K562 (cell line): ENCODE measurements around the gene GGT1. TPM values are rescaled to one million over a fixed set of nuclear protein-coding genes. Genes with fewer than 3 reads are reported as not detected.
A peak's percentile ranks its signal among the peaks of the same experiment; 100 is the strongest.

Experiments used
- ARID4B ChIP-seq: sonication (generic); formaldehyde crosslinking; IDR thresholded peaks from 2 replicates; pipeline ENCODE4 v1.8.0; 2022; ENCODE audit warnings: mild to moderate bottlenecking, missing genetic modification reagents
- ATF1 ChIP-seq, 2 experiments: fragments of 450-650 bp in 1 of 2; IDR thresholded peaks; 2 replicates each; pipeline ENCODE4 v1.6.1; 2016; ENCODE audit warnings: missing compliant biosample characterization in 1 of 2, missing genetic modification characterization in 1 of 2
- CGGBP1 ChIP-seq: fragments of 250-450 bp; sonication (Bioruptor Pico); IDR thresholded peaks from 2 replicates; pipeline ENCODE4 v1.9.0; 2021; ENCODE audit warnings: mild to moderate bottlenecking
- EZH2 ChIP-seq: IDR thresholded peaks from 2 replicates; pipeline ENCODE4 v1.6.1; 2012; ENCODE audit warnings: low read depth, mild to moderate bottlenecking, inconsistent platforms, low read length, borderline replicate concordance
- NR4A1 ChIP-seq, 2 experiments: fragments of 250-450 bp in 1 of 2; fragments of 450-650 bp in 1 of 2; sonication (Bioruptor Pico) in 1 of 2; IDR thresholded peaks; 2 replicates each; pipeline versions ENCODE4 v1.4.0 to v1.6.1; 2016 to 2020; ENCODE audit warnings: mild to moderate bottlenecking in 2 of 2, missing compliant biosample characterization in 1 of 2, missing genetic modification characterization in 1 of 2, moderate library complexity in 1 of 2
- NUFIP1 ChIP-seq: fragments of 450-650 bp; IDR thresholded peaks from 2 replicates; pipeline ENCODE4 v1.6.1; 2018; ENCODE audit not compliant: partially characterized antibody
- PHF21A ChIP-seq: fragments of 450-650 bp; IDR thresholded peaks from 2 replicates; pipeline ENCODE4 v1.6.1; 2017; ENCODE audit warnings: low read depth, borderline replicate concordance
- RBFOX2 ChIP-seq: fragments of 200-400 bp; formaldehyde crosslinking; IDR thresholded peaks from 2 replicates; pipeline ENCODE4 v1.6.1; 2017; ENCODE audit warnings: low read depth, mild to moderate bottlenecking, low read length, moderate library complexity
- RERE ChIP-seq: sonication (generic); formaldehyde crosslinking; IDR thresholded peaks from 2 replicates; pipeline ENCODE4 v1.8.0; 2023; ENCODE audit warnings: missing genetic modification reagents, mild to moderate bottlenecking, borderline replicate concordance
- SUPT5H ChIP-seq: fragments of 450-650 bp; IDR thresholded peaks from 2 replicates; pipeline ENCODE4 v1.6.1; 2016
- USF2 ChIP-seq: sonication (generic); formaldehyde crosslinking; IDR thresholded peaks from 2 replicates; pipeline ENCODE4 v1.5.0; 2020; ENCODE audit warnings: missing genetic modification reagents
- ZNF740 ChIP-seq, 3 experiments: fragments of 200-800 bp in 1 of 3; sonication (Bioruptor generic) in 1 of 3; sonication (generic) in 1 of 3; formaldehyde crosslinking in 1 of 3; IDR thresholded peaks; 2 replicates each; pipeline versions ENCODE4 v1.6.1 to v1.8.0; 2016 to 2022; ENCODE audit warnings: mild to moderate bottlenecking in 2 of 3, missing compliant biosample characterization in 2 of 3, missing genetic modification characterization in 2 of 3, missing genetic modification reagents in 1 of 3
- polyA plus RNA-seq, 8 experiments: library from polyadenylated mRNA; depleted of rRNA in 4 of 8; stranded (reverse) in 5 of 8; unstranded in 3 of 8; fragments of >200 nt; fragmentation: Nextera tagmentation in 2 of 8; fragmentation: Illumina TruSeq in 1 of 8; extraction: Ambion mirVana in 2 of 8; extraction: Trizol in 1 of 8; gene quantifications; 2 replicates each; pipeline versions ENCODE4 v1.2.1 to v1.2.3, GENCODE V29; 2011 to 2014; ENCODE audit warnings: inconsistent platforms in 1 of 8, missing spikeins in 1 of 8
- total RNA-seq, 7 experiments: library from RNA; depleted of rRNA in 6 of 7; stranded (reverse); fragments of >200 nt in 6 of 7; fragmentation: Illumina TruSeq in 2 of 7; extraction: Trizol in 2 of 7; gene quantifications; 2 replicates each; pipeline versions ENCODE4 v1.2.1 to v1.2.3, GENCODE V29; 2011 to 2021; ENCODE audit warnings: low replicate concordance in 1 of 7

The GGT1 gene
- total and polyA plus RNA-seq, 9 of the 15 experiments (the other 6 are each of a cell fraction or from before 2014, with no cell fraction given), result 0.46 to 11.8 (median 6.9) TPM

GRCh38 chr22:24555165-24556039 is 47.6 kb upstream of the GGT1 start, which contains the start of gene SNRPD3 (continued):
- TF ChIP-seq RERE (CRISPR knock-in tag), result no peak
- peak; percentile 93 for TF ChIP-seq RBFOX2
- TF ChIP-seq CGGBP1 (CRISPR knock-in tag), result 0 out of 2 replicates have a peak, but pooled peaks have one; percentile 43
- TF ChIP-seq ARID4B (CRISPR knock-in tag), result peak; percentile 52; the same call in 1 of the 2 replicates
- peak; percentile 20; the same call in 1 of the 2 replicates for TF ChIP-seq PHF21A
- TF ChIP-seq EZH2, result no peak
- TF ChIP-seq ATF1 (CRISPR knock-in tag; IDR thresholded peaks at IDR 0.05), result no peak
- TF ChIP-seq ATF1 (tag; IDR thresholded peaks at IDR 0.05), result peak; percentile 79
- TF ChIP-seq ZNF740 (CRISPR knock-in tag; IDR thresholded peaks at IDR 0.05), result 0 out of 2 replicates have a peak, but pooled peaks have one; percentile 24
- TF ChIP-seq ZNF740 (tag; IDR thresholded peaks at IDR 0.05), result no peak
- TF ChIP-seq USF2, result no peak
- peak; percentile 81 for TF ChIP-seq SUPT5H
- no peak for TF ChIP-seq NR4A1 (CRISPR knock-in tag; IDR thresholded peaks at IDR 0.05)
- no peak for TF ChIP-seq NR4A1 (tag; IDR thresholded peaks at IDR 0.05)
- TF ChIP-seq NUFIP1, result no peak
